Fibroblast of mammary gland (primary cell): ENCODE results near the gene GDF15.
"Not testable (repeated sequence)": the region's sequence is repeated elsewhere in the genome, so short reads cannot be mapped to it uniquely, and the experiment has no call there.

Experiments
- DNase-seq: peaks from one replicate; pipeline ENCODE4 v3.0.0-alpha.2; 2010; ENCODE audit warnings: low read depth
- H3K4me3 ChIP-seq: 2 replicates; pipeline ENCODE4 v1.5.1; 2011; ENCODE audit warnings: low read depth, mild to moderate bottlenecking, low read length, moderate library complexity; ENCODE audit not compliant: control insufficient read depth
- TF ChIP-seq, protein P1 (sequence below): conservative IDR thresholded peaks from 2 replicates; pipeline ENCODE4 v1.5.1; 2011; ENCODE audit warnings: low read depth, low read length, inconsistent platforms; ENCODE audit not compliant: control insufficient read depth, insufficient read depth

The GDF15 gene

GRCh38 chr19:18351544-18351943 lies 34.4 kb upstream of the GDF15 start:
- TF ChIP-seq, protein P1, sequence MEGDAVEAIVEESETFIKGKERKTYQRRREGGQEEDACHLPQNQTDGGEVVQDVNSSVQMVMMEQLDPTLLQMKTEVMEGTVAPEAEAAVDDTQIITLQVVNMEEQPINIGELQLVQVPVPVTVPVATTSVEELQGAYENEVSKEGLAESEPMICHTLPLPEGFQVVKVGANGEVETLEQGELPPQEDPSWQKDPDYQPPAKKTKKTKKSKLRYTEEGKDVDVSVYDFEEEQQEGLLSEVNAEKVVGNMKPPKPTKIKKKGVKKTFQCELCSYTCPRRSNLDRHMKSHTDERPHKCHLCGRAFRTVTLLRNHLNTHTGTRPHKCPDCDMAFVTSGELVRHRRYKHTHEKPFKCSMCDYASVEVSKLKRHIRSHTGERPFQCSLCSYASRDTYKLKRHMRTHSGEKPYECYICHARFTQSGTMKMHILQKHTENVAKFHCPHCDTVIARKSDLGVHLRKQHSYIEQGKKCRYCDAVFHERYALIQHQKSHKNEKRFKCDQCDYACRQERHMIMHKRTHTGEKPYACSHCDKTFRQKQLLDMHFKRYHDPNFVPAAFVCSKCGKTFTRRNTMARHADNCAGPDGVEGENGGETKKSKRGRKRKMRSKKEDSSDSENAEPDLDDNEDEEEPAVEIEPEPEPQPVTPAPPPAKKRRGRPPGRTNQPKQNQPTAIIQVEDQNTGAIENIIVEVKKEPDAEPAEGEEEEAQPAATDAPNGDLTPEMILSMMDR: no peak
- no peak for DNase-seq
- no peak overlapping the region for H3K4me3 ChIP-seq

- H3K4me3 ChIP-seq: no peak overlapping the region
- DNase-seq: no peak
- TF ChIP-seq, protein P1: no peak
Measured at GRCh38 chr19:18353378-18354005, 32.5 kb upstream of the GDF15 start.

DNA sequence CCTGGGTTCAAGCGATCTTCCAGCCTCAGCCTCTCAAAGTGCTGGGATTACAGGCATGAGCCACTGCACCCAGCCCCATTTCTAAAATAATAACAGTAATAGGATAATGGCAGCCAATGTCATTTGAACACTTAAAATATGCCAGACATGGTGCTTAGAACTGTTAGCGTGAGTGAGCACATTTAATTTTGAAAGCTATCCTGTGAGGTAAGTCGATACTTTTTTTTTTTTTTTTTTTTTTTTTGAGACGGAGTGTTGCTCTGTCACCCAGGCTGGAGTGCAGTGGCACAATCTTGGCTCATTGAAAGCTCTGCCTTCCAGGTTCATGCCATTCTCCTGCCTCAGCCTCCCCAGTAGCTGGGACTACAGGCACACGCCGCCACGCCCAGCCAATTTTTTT lies 31.2 kb upstream of the GDF15 start:
- H3K4me3 ChIP-seq, DNase-seq: not testable (repeated sequence)

DNA sequence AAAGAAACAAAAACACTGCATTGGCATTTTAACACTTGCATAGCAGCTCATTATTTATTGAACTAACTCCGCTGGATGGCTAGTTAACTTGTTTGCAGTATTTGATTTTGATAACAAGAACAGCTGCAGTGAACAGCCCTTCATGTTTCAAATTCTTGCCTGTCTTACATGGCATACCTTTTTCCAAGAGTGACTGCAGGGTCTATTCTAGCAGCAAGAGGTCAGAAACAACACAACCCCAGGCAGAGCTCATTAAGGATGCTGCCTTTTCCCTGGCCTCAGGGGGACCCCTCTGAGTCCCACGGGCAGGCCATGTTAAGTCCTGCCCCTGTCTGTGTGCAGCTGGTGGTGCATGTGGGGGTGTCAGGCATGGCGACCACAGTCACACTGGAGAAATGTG lies 28.9 kb upstream of the GDF15 start:
- H3K4me3 ChIP-seq: no peak overlapping the region
- TF ChIP-seq, protein P1: no peak
- DNase-seq: no peak

DNA sequence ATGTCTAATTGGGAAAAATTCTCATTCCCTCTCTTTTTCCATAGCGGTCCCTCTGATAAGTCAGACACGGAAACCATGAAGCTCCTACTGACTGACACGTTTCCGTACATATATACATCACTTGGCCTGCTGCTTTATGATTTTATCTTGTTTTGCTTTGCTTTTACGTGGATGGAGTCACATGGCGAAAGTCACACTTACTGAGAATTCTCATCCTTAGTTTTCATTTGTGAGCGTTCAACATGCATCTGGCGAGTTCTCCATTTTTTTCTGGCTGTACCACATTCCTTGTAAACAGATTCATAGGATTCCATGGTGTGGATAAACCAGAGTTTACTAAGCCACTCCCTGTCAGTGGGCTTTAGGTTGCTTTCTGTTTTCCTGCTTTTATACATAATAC lies 24.3 kb upstream of the GDF15 start:
- no peak overlapping the region for H3K4me3 ChIP-seq
- TF ChIP-seq, protein P1: no peak
- no peak for DNase-seq

DNA sequence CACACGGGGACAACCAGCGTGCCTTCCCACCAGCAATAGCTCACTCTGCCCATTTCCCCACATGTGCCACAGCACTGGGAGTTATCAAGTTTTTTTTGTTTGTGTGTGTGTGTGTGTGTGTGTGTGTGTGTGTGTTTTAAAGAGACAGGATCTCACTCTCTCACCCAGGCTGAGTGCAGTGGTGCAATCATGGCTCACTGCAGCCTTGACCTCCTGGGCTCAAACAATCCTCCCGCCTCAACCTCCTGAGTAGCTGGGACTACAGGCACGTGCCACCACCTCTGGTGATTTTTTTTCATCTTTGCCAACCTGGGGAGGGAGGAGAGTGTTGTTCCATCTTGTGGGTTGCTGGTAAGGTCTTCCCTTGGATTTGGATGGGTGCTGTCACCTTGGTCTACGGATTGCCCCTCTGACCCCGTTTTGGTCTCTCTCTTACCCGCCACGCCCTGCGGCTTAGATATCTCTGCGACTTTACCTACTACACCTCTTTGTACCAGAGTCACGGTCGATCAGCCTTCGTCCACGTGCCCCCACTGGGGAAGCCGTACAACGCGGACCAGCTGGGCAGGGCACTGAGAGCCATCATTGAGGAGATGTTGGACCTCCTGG lies 22.9 kb upstream of the GDF15 start:
- no peak for DNase-seq
- H3K4me3 ChIP-seq: no peak overlapping the region
- TF ChIP-seq, protein P1: no peak

GRCh38 chr19:18363787-18364186 lies 22.2 kb upstream of the GDF15 start:
- H3K4me3 ChIP-seq: no peak overlapping the region
- TF ChIP-seq, protein P1: no peak
- DNase-seq: no peak

- DNase-seq, H3K4me3 ChIP-seq: not testable (repeated sequence)
Measured at GRCh38 chr19:18364277-18364825, 21.6 kb upstream of the GDF15 start.
